Measurements from ENCODE around the gene NT5DC4. TPM values are rescaled to one million over a fixed set of nuclear protein-coding genes. Genes with fewer than 3 reads are reported as not detected.

Gene NT5DC4
- total and polyA plus RNA-seq, 3 donors from 2014 or later: 2.8 to 4.2 (median 2.9) TPM

DNA sequence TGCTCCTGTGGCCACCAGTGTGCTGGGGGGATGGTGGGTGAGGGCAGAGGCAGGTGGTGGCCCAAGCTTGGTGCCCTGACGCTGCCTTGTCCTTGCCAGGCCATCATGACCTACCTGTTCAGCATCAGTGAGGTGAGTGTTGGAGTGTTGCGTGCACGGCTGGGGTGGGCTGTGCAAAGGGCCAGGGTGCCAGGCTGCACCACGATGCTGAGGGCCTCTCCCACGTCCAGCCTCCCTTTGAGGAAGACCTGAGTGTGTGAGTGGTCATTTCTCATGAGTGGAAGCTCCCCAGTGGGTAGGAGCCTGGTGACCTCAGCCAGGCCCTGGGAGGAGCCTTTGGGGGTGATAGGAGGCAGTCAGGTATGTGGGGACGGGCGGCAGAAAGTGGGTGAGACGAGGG is 3.2 kb downstream of the NT5DC4 start:
- no peak for DNase-seq
- 95 to 100% methylated on average over 3 to 7 of the region's 8 CpGs for WGBS, 2 donors

DNA sequence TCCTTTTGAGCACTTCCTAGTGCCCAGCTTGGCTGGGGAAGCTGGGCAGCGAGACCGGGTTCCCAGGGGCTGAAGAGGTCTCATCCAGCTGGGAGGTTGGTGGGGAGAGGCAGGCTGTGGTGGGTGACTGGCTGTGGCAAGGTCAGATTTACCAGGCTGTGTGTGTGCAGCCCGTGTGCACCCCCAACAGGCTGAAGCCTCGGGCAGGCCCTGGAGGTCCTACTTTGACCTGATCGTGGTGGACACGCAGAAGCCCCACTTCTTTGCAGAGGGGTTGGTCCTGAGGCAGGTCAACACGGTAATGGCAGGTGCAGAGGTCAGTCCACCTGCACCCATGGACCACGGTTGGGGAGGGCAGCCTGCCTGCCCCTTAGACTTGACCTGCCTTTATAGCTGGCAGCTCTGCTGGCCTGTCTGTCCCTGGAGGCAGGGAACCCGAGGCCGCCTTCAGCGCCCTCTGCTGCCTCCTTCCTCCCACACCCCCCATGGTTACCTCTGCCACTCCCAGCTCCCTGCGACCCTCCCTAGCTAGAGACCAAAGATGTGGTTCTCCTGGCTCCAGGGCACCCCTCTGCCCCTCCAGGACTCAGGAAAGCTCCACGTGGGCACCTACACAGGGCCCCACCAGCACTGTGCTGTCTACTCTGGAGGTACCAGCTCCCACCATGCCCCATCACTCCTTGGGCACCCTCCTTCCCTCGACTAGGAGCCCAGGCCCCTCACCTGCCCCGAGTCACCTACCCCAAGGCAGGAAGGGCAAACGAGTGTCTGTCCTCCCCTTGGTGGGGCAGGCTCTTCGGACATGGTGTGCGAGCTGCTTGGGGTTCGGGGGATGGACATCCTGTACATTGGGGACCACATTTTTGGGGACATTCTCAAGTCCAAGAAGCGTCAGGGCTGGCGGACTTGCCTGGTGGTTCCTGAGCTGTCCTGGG is 4.0 kb downstream of the NT5DC4 start:
- H3K4me3 ChIP-seq: no peak overlapping the region
- TF ChIP-seq POLR2A (IDR thresholded peaks at IDR 0.05): no peak
- TF ChIP-seq, protein P1, sequence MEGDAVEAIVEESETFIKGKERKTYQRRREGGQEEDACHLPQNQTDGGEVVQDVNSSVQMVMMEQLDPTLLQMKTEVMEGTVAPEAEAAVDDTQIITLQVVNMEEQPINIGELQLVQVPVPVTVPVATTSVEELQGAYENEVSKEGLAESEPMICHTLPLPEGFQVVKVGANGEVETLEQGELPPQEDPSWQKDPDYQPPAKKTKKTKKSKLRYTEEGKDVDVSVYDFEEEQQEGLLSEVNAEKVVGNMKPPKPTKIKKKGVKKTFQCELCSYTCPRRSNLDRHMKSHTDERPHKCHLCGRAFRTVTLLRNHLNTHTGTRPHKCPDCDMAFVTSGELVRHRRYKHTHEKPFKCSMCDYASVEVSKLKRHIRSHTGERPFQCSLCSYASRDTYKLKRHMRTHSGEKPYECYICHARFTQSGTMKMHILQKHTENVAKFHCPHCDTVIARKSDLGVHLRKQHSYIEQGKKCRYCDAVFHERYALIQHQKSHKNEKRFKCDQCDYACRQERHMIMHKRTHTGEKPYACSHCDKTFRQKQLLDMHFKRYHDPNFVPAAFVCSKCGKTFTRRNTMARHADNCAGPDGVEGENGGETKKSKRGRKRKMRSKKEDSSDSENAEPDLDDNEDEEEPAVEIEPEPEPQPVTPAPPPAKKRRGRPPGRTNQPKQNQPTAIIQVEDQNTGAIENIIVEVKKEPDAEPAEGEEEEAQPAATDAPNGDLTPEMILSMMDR (IDR thresholded peaks at IDR 0.05): peak in 1 of 3 experiments; percentile 10
- H3K27ac ChIP-seq: no peak overlapping the region
- H3K27me3 ChIP-seq: no peaks in the 10 kb centered on the region
- H3K36me3 ChIP-seq (ENCODE audit: low read depth, missing control alignments): no peaks in the 10 kb centered on the region
- no peak for DNase-seq
- no peaks in the 10 kb centered on the region for H3K9me3 ChIP-seq
- H3K4me1 ChIP-seq: peaks cover 3% of the 10 kb centered on the region
- 82 to 90% methylated on average over 17 to 21 of the region's 21 CpGs for WGBS, 2 donors
- intact Hi-C loops (cut with DNase I; ENCODE audit: low total_unique reads): loop anchor here (10.0 kb wide), 1 partner anchor 100 kb away; no protein-coding TSS in a partner anchor

More for the DNA sequence above, 3.2 kb downstream of the NT5DC4 start:
- Histone ChIP-seq H3K4me1 (peaks cover 3% of the 10 kb centered on the region), H3K9me3 (no peaks in the 10 kb centered on the region), H3K27me3 (no peaks in the 10 kb centered on the region), H3K27ac (no peak overlapping the region), H3K4me3 (no peak overlapping the region), H3K36me3 (ENCODE audit: low read depth, missing control alignments) (no peaks in the 10 kb centered on the region)
- intact Hi-C loops (cut with DNase I; ENCODE audit: low total_unique reads): loop anchor here (10.0 kb wide), 1 partner anchor 99 kb away; no protein-coding TSS in a partner anchor
- TF ChIP-seq POLR2A (IDR thresholded peaks at IDR 0.05): no peak
- TF ChIP-seq, protein P1 (IDR thresholded peaks at IDR 0.05): no peak

DNA sequence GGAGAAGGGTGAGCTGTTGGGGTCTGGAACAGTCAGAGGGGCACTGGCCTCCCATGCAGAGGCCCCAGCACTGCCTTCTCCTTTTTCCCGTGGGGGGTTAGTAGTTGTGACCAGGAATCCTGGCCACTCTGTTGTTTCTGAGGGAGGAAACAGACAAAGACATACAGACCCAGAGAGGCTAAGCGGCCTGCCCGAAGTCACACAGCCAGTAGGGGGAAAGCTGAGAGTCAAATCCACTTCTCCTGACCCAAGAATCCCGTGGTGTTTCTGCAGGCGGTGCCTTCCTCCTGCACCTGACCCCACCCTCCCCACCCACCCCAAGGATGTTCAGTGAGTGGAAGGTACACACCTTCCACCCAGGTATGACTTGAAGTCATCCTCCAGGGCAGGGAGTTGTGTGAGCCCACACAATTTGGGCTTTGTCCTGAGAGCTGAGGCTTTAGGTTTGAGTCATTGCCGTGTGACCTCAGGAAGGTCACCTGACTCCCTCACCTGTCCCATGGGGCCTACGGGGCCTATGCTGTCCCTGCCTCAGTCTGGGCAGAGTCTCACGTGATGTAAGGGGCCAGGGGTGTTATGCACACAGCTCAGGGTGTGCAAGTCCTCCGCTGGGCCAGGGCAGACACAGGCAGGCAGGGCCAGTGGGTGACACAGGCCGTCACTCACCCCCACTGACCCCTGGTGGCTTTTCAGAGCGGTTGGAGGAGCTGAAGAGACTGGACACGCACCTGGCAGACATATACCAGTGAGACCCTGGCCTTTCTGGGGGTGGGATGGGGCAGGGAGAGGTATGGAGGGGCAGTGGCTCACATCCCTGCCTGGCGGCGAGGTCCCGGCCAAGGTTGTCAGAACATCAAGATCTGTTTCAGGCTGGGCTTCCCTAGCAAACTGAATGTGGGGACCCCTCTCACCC is 5.0 kb downstream of the NT5DC4 start:
- H3K4me3 ChIP-seq: no peak overlapping the region
- H3K4me1 ChIP-seq: peaks cover under 1% of the 10 kb centered on the region
- no peak for DNase-seq
- TF ChIP-seq, protein P1 (IDR thresholded peaks at IDR 0.05): no peak
- no peak for TF ChIP-seq POLR2A (IDR thresholded peaks at IDR 0.05)
- 88 to 94% methylated on average over 8 to 15 of the region's 15 CpGs for WGBS, 2 donors
- intact Hi-C loops (cut with DNase I; ENCODE audit: low total_unique reads): loop anchor here (10.0 kb wide), 1 partner anchor 101 kb away; no protein-coding TSS in a partner anchor
- H3K27ac ChIP-seq: no peak overlapping the region
- H3K27me3 ChIP-seq: no peaks in the 10 kb centered on the region
- no peaks in the 10 kb centered on the region for H3K36me3 ChIP-seq (ENCODE audit: low read depth, missing control alignments)
- no peaks in the 10 kb centered on the region for H3K9me3 ChIP-seq

DNA sequence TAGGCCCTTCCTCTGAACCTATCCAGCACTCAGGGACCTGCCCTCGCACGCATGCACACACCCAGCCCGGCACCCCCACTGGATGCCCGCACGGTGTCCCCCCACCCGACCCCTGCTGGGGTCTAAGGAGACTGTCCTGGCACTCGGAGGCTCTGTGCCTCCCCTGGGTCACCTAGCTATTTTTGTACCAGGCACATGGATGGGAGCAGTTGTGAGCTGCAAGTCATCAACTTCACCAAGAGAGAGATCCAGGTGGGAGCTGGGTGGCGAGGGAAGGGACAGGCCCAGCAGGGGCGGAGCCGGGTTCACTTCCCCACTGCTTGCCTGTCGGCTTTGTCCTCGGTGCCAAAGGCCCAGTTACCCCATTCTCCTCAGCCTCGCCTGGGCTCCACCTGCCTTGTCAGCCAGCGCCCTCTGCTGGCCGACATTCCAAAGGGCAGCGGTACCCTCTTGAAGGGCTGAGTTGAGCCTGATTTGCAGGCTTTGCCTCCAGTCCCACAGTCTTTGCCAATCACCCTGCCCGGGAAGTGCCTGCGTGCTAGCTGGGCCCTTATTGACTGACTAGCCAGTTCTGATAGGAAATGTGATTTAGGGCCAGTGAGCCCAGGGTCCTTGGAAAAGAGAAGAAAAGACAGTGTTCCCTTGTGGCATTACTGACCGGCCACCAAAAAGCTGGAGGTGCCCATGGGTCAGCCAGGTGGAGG is 5.8 kb downstream of the NT5DC4 start:
- WGBS, 2 donors: 44 to 60% methylated on average over 7 to 19 of the region's 19 CpGs
- no peak overlapping the region for H3K4me3 ChIP-seq
- no peaks in the 10 kb centered on the region for H3K4me1 ChIP-seq
- TF ChIP-seq, protein P1 (IDR thresholded peaks at IDR 0.05): peak; percentile 81 to 92 (median 89)
- no peak for TF ChIP-seq POLR2A (IDR thresholded peaks at IDR 0.05)
- H3K27ac ChIP-seq: no peak overlapping the region
- no peaks in the 10 kb centered on the region for H3K36me3 ChIP-seq (ENCODE audit: low read depth, missing control alignments)
- DNase-seq: peak; percentile 92
- no peaks in the 10 kb centered on the region for H3K27me3 ChIP-seq
- intact Hi-C loops (cut with DNase I; ENCODE audit: low total_unique reads): loop anchor here (10.0 kb wide), 1 partner anchor 102 kb away; no protein-coding TSS in a partner anchor
- no peaks in the 10 kb centered on the region for H3K9me3 ChIP-seq

Data from testis (tissue), 3 donors.